RWPE2 (cell line): Measurements from ENCODE around the gene MMADHC.

ENCODE experiments used
- ATAC-seq: fragments of 200-7000 bp; cut with Tn5 transposase; 3 replicates; pipeline ENCODE4 v1.9.1; 2021; ENCODE audit warnings: low read depth
- DNase-seq: peaks from one replicate; pipeline ENCODE4 v3.0.0-alpha.2; 2020; ENCODE audit warnings: low spot score
- H3K27ac ChIP-seq: fragments of 450-650 bp; 2 replicates; pipeline ENCODE4 v1.5.1; 2017; ENCODE audit warnings: mild to moderate bottlenecking; ENCODE audit not compliant: poor library complexity, severe bottlenecking
- H3K27me3 ChIP-seq: fragments of 250-450 bp; sonication (Bioruptor Pico); 2 replicates; pipeline ENCODE4 v1.5.1; 2021; ENCODE audit warnings: mild to moderate bottlenecking, moderate library complexity; ENCODE audit not compliant: insufficient read depth, poor library complexity, severe bottlenecking
- H3K36me3 ChIP-seq: fragments of 250-450 bp; sonication (Bioruptor Pico); 2 replicates; pipeline ENCODE4 v1.5.1; 2020; ENCODE audit warnings: low read depth, mild to moderate bottlenecking, moderate library complexity
- H3K4me1 ChIP-seq: fragments of 250-450 bp; sonication (Bioruptor Pico); 2 replicates; pipeline ENCODE4 v1.5.1; 2021; ENCODE audit warnings: mild to moderate bottlenecking, moderate library complexity; ENCODE audit not compliant: insufficient read depth, poor library complexity, severe bottlenecking
- H3K4me3 ChIP-seq: fragments of 250-450 bp; sonication (Bioruptor Pico); 2 replicates; pipeline ENCODE4 v1.5.1; 2021; ENCODE audit warnings: mild to moderate bottlenecking, moderate library complexity; ENCODE audit not compliant: severe bottlenecking
- H3K9me3 ChIP-seq: fragments of 250-450 bp; sonication (Bioruptor Pico); 2 replicates; pipeline ENCODE4 v1.5.1; 2021; ENCODE audit warnings: mild to moderate bottlenecking, moderate library complexity; ENCODE audit not compliant: severe bottlenecking
- TF ChIP-seq, protein P1 (sequence below): fragments of 450-650 bp; IDR thresholded peaks from one replicate; pipeline ENCODE4 v1.5.1; 2017; ENCODE audit warnings: mild to moderate bottlenecking, moderate library complexity; ENCODE audit not compliant: poor library complexity, severe bottlenecking

Gene MMADHC

DNA sequence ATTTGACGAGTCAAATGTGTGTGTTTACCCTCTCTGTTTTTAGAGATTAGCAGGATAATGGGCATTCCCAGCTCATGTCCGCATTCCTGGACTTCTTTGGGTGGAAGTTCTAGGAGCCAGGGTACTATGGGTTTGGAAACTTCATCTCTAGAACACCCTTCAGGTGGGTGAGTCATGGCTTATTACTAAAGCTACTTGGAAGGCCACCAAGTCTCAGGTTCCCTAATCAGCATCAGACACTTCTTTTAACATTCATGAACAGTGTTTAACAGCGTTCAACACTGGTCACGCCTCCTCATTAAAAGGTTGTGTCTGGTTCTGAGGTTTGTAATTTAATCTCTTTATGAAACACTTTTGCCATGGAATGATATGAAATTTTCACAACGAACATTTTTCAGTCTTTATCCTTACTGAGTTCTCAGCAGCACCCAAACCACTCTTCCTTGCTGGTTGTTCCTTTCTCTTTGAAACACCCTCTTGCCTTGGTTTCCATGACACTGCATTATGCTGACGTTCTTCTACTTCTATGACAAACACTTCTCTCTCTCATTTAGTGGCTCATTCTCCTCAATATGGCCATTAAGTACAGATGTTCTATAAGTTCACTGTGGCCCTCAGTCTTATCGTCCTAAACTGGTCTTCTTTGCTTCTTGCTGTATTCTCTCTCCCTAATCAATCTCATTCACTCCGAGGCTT lies 49.3 kb downstream of the MMADHC start:
- Histone ChIP-seq H3K4me1 (peaks cover 11% of the 10 kb centered on the region), H3K9me3 (no peaks in the 10 kb centered on the region), H3K4me3 (no peak overlapping the region), H3K27ac (peak overlapping the region; percentile 51), H3K36me3 (no peaks in the 10 kb centered on the region), H3K27me3 (no peaks in the 10 kb centered on the region)
- TF ChIP-seq, protein P1, sequence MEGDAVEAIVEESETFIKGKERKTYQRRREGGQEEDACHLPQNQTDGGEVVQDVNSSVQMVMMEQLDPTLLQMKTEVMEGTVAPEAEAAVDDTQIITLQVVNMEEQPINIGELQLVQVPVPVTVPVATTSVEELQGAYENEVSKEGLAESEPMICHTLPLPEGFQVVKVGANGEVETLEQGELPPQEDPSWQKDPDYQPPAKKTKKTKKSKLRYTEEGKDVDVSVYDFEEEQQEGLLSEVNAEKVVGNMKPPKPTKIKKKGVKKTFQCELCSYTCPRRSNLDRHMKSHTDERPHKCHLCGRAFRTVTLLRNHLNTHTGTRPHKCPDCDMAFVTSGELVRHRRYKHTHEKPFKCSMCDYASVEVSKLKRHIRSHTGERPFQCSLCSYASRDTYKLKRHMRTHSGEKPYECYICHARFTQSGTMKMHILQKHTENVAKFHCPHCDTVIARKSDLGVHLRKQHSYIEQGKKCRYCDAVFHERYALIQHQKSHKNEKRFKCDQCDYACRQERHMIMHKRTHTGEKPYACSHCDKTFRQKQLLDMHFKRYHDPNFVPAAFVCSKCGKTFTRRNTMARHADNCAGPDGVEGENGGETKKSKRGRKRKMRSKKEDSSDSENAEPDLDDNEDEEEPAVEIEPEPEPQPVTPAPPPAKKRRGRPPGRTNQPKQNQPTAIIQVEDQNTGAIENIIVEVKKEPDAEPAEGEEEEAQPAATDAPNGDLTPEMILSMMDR, result no peak
- ATAC-seq (peak; percentile 94), DNase-seq (no peak)

- no peaks in the 10 kb centered on the region for H3K27me3 ChIP-seq
- no peaks in the 10 kb centered on the region for H3K9me3 ChIP-seq
- H3K27ac ChIP-seq, result peak overlapping the region; percentile 51
- no peaks in the 10 kb centered on the region for H3K36me3 ChIP-seq
- H3K4me1 ChIP-seq, result peaks cover 11% of the 10 kb centered on the region
- DNase-seq (no peak), ATAC-seq (no peak)
- H3K4me3 ChIP-seq, result no peak overlapping the region
- TF ChIP-seq, protein P1, result no peak
Measured at GRCh38 chr2:149537092-149537726, 50.4 kb downstream of the MMADHC start.

GRCh38 chr2:149536649-149537048 lies 50.9 kb downstream of the MMADHC start:
- H3K27ac ChIP-seq, result no peak overlapping the region
- ATAC-seq (no peak), DNase-seq (no peak)
- no peaks in the 10 kb centered on the region for H3K36me3 ChIP-seq
- no peak overlapping the region for H3K4me3 ChIP-seq
- no peaks in the 10 kb centered on the region for H3K9me3 ChIP-seq
- H3K4me1 ChIP-seq, result peaks cover 11% of the 10 kb centered on the region
- TF ChIP-seq, protein P1, result no peak
- no peaks in the 10 kb centered on the region for H3K27me3 ChIP-seq

GRCh38 chr2:149534674-149535073 lies 52.9 kb downstream of the MMADHC start:
- no peaks in the 10 kb centered on the region for H3K27me3 ChIP-seq
- H3K27ac ChIP-seq, result no peak overlapping the region
- no peaks in the 10 kb centered on the region for H3K36me3 ChIP-seq
- DNase-seq (no peak), ATAC-seq (no peak)
- no peaks in the 10 kb centered on the region for H3K9me3 ChIP-seq
- TF ChIP-seq, protein P1, result no peak
- H3K4me1 ChIP-seq, result peaks cover 11% of the 10 kb centered on the region
- no peak overlapping the region for H3K4me3 ChIP-seq

DNA sequence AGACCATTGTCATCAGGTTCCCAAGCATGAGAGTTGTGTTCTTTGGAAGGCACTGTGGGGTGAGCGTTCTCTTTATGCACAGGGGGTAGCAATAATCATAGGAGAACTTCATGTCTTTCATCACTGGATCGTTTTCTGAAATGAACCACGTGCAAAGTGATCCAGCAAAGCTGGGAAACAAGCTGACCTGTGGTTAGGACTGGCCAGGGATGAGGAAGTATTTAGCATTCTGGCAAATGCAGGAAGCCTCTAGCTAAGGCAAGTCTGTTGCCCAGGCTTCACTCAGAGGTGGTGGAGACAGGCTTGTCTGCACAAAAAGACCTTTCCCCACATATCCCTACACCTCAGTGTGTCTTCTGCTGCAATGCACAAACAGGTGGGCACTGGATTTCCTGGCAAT lies 58.6 kb downstream of the MMADHC start:
- no peak overlapping the region for H3K4me3 ChIP-seq
- no peaks in the 10 kb centered on the region for H3K27me3 ChIP-seq
- no peaks in the 10 kb centered on the region for H3K4me1 ChIP-seq
- no peaks in the 10 kb centered on the region for H3K36me3 ChIP-seq
- ATAC-seq (no peak), DNase-seq (no peak)
- H3K9me3 ChIP-seq, result no peaks in the 10 kb centered on the region
- no peak overlapping the region for H3K27ac ChIP-seq
- TF ChIP-seq, protein P1, result no peak
